Suprapubic skin (tissue), 4 donors: ENCODE data around the gene HOXC5.

Experiments
- POLR2A ChIP-seq, 2 donors: fragments of 450-650 bp; IDR thresholded peaks; one replicate each; pipeline ENCODE4 v1.6.1; 2017; ENCODE audit warnings: antibody characterized with exemption in 2 of 2, mild to moderate bottlenecking in 2 of 2, moderate library complexity in 2 of 2
- POLR2AphosphoS5 ChIP-seq, 3 donors: sonication (generic); formaldehyde crosslinking; IDR thresholded peaks; one replicate each; pipeline ENCODE4 v1.6.1; 2017; ENCODE audit warnings: antibody characterized with exemption in 3 of 3
- TF ChIP-seq, protein P1 (sequence below), 2 donors: fragments of 200-600 bp in 1 of 2; fragments of 450-650 bp in 1 of 2; sonication (generic) in 1 of 2; IDR thresholded peaks; one replicate each; pipeline ENCODE4 v1.5.1; 2016 to 2019; ENCODE audit warnings: antibody characterized with exemption in 2 of 2, mild to moderate bottlenecking in 1 of 2, moderate library complexity in 1 of 2

DNA sequence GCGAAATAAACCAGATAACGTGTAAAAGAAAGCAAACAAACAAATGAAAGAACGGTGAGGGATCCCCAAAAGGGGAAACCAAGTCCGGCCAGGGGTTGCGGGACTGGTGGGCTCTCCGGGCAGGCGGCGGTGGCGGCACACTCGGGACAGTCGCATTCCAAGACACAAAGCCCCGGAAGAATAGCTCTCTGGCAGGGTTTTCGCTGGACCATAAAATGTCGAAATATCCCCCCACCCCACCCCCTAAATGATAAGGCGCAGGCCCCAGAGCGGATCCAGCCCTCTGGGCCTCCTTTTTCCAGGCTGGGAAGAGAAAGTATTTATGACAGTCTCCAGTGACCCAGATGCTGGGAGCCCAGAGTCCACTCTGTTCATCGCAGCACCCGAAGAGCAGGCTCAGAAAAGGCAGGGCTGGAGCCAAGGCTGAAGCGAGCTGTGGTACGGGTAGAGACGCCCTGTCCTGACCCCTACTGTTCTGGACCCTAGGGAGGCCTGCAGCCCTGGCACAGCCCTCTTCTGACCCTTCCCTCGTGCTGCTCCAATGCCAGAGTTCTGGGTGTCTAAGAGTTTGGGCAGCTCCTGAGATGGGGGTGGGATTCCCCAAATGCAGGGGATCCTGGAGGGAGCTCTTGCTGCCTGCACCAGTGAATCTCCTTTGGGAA lies 26.2 kb upstream of the HOXC5 start:
- TF ChIP-seq POLR2AphosphoS5 (IDR thresholded peaks at IDR 0.05) (no peak), POLR2A (IDR thresholded peaks at IDR 0.05) (no peak)
- TF ChIP-seq, protein P1, sequence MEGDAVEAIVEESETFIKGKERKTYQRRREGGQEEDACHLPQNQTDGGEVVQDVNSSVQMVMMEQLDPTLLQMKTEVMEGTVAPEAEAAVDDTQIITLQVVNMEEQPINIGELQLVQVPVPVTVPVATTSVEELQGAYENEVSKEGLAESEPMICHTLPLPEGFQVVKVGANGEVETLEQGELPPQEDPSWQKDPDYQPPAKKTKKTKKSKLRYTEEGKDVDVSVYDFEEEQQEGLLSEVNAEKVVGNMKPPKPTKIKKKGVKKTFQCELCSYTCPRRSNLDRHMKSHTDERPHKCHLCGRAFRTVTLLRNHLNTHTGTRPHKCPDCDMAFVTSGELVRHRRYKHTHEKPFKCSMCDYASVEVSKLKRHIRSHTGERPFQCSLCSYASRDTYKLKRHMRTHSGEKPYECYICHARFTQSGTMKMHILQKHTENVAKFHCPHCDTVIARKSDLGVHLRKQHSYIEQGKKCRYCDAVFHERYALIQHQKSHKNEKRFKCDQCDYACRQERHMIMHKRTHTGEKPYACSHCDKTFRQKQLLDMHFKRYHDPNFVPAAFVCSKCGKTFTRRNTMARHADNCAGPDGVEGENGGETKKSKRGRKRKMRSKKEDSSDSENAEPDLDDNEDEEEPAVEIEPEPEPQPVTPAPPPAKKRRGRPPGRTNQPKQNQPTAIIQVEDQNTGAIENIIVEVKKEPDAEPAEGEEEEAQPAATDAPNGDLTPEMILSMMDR (IDR thresholded peaks at IDR 0.05): no peak
